Liver (tissue), 3 donors: ENCODE measurements around the gene ETF1.

ENCODE experiments used
- SP1 ChIP-seq: IDR thresholded peaks from 2 replicates; pipeline ENCODE4 v1.6.1; 2018; ENCODE audit warnings: antibody characterized with exemption, mild to moderate bottlenecking
- YY1 ChIP-seq: IDR thresholded peaks from 2 replicates; pipeline ENCODE4 v1.6.1; 2016; ENCODE audit warnings: antibody characterized with exemption, mild to moderate bottlenecking
- TF ChIP-seq, protein P1 (sequence below): fragments of 150-350 bp; IDR thresholded peaks from 2 replicates; pipeline ENCODE4 v1.5.1; 2017; ENCODE audit warnings: improper control_type of control experiment, low read depth, low read length; ENCODE audit not compliant: missing input control
- donor health status: healthy.
- donor health status: healthy.

GRCh38 chr5:138517437-138517836, 25.6 kb downstream of the ETF1 start:
- TF ChIP-seq YY1 (no peak), SP1 (peak; percentile 46)
- TF ChIP-seq, protein P1, sequence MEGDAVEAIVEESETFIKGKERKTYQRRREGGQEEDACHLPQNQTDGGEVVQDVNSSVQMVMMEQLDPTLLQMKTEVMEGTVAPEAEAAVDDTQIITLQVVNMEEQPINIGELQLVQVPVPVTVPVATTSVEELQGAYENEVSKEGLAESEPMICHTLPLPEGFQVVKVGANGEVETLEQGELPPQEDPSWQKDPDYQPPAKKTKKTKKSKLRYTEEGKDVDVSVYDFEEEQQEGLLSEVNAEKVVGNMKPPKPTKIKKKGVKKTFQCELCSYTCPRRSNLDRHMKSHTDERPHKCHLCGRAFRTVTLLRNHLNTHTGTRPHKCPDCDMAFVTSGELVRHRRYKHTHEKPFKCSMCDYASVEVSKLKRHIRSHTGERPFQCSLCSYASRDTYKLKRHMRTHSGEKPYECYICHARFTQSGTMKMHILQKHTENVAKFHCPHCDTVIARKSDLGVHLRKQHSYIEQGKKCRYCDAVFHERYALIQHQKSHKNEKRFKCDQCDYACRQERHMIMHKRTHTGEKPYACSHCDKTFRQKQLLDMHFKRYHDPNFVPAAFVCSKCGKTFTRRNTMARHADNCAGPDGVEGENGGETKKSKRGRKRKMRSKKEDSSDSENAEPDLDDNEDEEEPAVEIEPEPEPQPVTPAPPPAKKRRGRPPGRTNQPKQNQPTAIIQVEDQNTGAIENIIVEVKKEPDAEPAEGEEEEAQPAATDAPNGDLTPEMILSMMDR, result no peak
